ENCODE results near the gene SLC26A11.
A peak's percentile ranks its signal among the peaks of the same experiment; 100 is the strongest.
"Not testable (repeated sequence)": the region's sequence is repeated elsewhere in the genome, so short reads cannot be mapped to it uniquely, and the experiment has no call there.

Gene SLC26A11

DNA sequence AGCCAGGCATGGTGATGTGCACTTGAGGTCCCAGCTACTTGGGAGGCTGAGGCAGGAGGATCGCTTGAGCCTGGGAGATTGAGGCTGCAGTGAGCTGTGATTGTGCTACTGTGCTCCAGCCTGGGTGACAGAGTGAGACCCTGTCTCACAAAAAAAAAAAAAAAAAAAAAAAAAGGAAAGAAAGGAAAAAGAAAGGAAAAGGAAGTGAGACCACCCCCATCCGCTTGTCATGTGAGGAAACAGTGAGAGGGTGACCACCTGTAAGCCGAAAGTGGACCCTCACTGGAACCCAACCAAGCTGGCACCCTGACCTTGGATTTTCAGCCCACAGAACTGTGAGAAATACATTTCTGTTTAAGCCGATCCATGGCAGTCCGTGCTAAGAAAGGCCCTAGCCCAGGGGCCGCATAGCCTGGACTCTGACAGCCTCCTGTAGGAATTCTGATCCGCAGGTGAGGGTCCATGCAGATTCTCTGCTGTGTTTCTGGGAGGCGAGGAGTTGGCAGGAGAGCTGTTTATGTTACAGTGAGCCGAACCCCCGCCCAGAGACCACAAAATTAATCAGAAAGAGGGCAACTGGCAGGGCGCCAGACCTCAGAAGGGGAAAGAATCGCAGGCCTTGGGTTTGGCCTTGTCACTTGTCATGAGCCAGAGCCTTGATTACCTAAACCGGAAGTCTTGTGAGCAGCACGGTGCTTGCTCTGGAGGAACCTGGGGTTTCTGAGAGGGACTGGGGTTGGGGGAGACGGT, 1.0 kb upstream of the SLC26A11 start:
- peak; percentile 81 for DNase-seq

DNA sequence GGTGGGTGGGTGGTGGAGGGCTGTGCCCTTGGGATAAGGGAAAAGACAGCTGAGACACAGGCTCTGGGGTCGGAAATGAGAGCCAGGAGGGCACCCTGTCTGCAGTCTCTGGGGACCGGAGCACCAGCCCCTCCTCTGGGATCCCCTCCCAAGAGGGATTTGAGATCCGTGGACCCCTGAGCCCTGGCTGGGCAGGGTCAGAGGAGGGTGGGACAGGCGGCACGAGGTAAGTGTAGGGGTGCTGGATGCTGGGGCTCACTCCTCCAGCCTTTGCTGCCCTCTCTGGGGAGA, 519 bp upstream of the SLC26A11 start:
- no peak for DNase-seq

DNA sequence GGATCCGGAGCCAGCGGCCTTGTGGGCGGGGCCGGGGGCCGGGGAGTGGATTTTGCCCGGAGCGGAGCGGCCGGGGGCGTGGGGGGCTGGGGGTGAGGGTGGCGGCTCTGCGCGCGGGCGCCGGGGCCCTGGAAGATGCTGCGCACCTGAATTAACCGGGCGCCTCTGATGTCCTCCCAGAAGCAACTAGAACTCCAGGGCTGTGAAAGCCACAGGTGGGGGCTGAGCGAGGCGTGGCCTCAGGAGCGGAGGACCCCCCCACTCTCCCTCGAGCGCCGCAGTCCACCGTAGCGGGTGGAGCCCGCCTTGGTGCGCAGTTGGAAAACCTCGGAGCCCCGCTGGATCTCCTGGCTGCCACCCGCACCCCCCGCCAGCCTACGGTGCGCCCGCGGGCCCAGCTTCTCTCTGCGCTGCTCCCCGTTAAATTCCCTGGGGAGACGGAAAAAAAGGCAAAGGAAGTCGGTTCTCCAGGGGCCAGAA, 549 bp downstream of the SLC26A11 start:
- peak; percentile 48 for DNase-seq

DNA sequence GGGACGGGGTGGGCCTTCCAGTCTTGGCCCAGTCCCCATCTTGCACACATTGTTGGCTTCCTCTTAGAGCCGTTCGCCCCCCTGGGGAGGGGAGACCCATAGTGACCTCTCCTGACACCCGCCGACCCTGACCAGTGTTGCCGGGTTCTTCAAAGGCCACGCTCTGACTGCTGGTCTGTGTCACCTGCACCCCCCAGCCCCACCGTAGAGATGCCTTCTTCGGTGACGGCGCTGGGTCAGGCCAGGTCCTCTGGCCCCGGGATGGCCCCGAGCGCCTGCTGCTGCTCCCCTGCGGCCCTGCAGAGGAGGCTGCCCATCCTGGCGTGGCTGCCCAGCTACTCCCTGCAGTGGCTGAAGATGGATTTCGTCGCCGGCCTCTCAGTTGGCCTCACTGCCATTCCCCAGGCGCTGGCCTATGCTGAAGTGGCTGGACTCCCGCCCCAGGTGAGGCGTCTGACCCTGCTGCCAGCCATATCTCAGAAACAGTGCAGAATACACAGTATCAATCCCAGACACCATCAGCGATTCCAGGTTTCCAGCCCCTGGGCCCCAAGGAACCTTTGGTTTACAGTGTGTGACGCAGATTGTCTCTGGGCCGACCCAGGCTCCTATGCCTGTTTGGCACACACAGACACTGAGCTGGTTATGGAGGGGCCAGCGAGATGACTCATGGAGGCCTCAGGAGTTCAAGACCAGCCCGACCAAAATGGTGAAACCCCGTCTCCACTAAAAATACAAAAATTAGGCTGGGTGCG, 1.3 kb downstream of the SLC26A11 start:
- DNase-seq, result no peak

DNA sequence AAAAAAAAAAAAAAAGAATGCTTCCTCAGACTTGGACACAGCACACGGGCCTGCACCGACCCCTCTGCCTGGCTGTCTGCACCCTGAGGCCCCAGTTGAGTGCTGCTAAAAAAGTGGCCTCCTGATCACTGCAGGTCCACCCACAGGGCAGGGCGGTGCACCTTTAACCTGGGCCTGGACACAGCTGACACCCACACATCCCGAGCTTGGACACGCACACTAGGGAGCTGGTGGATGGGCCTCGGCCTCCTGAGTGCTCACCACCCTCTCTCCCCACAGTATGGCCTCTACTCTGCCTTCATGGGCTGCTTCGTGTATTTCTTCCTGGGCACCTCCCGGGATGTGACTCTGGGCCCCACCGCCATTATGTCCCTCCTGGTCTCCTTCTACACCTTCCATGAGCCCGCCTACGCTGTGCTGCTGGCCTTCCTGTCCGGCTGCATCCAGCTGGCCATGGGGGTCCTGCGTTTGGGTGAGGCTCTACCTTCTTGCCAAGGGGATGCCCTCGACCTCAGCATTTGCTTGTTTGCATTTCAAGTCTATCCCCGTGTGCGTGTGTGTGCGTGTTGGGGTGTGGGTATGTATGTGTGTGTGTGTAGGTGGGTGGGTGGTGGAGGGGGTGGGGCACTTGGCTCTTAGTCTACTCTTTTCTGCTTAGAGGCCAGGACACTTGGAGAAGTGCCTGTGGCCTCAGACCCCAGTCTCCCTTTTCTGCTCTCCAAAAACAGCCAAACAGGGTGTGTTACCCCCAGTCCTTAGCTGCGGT, 2.3 kb downstream of the SLC26A11 start:
- DNase-seq, result no peak

DNA sequence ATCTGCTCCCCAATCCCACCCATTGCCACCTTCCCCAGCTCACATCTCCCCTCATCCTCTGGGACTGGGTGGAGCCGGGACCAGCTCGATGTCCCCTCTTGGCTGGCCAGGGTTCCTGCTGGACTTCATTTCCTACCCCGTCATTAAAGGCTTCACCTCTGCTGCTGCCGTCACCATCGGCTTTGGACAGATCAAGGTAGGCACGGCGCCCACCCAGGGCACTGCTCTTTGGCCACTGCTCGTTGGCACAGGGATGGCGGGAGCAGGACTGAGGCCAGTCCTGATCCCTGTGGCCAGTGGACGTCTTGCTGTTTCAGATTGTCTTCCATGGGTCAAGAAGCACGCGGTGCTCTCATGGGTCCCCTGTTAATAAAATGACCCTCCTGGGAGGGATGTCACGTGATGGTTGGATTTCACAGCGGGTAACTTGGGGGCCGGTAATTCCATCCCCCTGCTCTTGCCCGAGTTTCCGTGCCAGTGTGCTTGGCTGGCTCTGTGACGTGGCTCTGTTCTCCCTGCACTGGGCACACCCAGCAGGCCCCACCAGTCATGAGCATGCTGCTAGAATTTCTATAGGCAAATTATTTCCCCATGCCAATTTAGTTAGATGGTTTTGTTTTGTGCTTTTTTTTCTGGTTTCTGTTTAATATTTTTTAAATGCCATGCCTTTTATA, 3.1 kb downstream of the SLC26A11 start:
- DNase-seq, result no peak

DNA sequence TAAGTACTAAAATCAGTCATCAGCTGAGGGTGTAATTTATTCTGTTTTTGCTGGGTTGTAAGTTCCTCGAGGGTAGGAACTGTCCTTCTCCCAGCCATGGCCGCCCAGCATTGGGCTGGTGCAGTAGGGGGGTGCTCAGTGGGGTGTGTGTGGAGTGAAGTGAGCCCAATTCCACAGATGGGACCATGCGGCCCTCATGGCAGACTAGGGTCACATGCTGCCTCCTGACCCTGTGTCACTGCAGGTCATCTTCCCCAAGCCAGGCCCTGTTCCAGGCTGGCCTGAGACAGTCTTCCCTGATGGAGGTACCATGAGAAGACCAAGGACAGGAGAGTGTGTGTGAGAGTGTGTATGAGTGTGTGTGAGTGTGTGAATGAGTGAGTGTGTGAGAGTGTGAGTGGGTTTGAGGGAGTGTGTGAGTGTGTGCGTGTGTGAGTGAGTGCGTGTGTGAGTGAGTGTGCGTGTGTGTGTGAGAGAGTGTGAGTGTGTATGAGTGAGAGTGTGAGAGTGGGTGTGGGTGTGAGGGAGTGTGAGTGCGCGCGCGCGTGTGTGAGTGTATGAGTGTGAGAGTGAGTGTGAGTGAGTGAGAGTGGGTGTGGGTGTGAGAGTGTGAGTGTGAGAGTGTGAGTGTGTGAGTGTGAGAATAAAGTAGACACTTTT, 3.7 kb downstream of the SLC26A11 start:
- no peak for DNase-seq

DNA sequence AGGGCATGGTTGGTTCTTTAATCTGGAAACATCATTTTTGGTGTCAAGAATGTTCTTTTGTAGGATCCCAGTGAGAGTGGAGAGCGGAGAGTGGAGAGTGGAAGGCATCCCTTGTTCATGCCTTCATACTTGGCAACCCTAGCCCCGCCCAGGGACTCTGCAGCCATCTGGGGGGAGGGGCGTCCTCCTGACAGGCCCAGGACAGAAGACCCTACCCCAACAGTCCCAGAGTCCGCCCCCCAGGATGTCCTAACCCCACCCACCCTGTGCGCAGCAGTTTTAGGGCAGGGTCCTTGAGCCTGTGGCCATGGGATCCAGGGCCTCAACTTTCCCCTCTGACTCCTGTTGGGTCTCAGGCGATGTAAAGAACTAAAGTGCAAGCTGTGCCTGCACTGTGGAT, 4.5 kb downstream of the SLC26A11 start:
- DNase-seq, result no peak

DNA sequence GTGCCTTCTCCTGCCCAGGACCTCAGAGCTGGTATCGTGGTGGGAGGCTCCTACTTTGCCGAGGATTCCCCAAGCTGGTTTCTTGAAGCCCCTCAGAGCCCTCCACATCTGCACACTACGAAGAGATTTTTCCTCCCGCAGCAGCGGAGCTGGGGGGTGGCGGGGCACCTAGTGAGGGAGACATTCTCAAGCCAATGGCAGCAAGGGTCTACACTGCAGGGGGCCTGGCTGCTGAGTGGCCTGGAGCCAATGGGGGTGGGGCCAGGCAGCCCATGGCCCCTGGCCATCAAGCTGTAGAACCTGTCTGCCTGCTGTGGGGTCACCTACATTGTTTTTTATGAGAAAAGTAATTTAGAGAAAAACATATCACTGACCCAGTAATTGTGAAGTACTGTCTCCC, 5.0 kb downstream of the SLC26A11 start:
- DNase-seq, result no peak

DNA sequence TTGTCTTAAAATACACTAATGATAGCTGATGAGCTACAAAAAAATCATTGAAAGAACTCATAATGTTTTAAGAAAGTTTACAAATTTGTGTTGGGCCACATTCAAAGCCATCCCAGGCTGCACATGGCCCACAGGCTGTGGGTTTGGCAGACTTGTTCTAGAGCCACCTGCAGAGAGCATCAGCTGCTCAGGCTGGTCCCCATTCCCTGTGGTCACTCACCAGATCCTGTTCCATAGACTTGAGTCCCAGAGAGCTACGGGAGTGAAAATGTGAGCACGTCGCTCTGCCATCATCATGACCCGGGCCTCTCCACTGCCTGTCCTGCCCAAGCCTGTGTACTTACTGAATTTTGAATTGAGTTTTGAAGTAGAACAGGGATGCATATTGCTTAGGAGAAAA, 6.9 kb downstream of the SLC26A11 start:
- no peak for DNase-seq

DNA sequence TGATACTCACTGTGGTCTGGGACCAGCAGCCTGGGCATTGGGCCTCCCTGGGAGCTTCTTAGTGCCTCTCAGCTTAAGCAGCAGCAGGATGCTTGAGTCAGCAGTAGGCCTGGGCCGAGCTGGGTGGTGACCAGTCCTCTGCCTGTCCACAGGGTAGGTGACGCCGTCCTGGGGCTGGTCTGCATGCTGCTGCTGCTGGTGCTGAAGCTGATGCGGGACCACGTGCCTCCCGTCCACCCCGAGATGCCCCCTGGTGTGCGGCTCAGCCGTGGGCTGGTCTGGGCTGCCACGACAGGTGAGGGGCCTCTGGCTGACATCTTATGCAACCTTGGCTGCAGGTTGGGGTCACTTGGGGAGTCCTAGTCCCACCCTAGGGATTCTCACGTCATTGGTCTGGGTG, 7.4 kb downstream of the SLC26A11 start:
- no peak for DNase-seq

DNA sequence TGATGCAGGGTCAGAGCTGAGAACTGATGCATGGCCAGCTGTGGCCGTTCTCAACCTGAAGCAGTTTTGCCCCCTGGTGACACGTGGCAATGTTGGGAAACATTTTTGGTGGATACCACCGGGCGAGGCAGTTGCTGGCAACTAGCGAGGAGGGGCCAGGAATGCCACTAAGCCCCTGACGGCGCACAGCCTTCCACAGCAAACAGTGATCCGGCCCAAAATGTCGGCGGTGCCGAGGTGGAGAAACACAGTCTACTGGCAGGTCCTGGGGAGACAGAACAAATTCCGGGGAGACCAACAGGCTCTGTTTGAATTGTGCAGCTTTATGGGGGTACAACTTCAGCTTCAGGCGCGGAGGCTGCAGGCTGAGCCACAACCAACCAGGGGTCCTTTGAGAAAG, 8.2 kb downstream of the SLC26A11 start:
- no peak for DNase-seq

DNA sequence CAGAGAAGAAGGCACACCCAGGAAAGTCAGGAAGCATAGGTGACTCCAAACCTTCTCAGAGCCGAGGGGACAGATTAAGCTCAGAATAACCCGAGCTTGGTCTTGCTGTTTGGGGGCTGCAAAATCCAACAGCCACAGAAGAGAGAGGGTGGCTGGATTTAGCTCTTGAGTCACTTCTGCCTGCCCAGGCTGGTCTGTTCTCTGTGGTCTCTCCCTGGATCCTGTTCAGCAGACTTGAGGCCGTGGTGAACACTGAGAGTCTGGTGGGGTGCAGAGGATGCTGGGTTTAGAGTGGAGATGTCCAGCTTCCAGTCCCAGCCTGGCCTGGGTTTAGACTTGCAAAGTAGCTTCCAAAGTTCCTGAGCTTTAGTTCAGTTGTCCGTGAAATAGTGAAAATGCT, 8.8 kb downstream of the SLC26A11 start:
- no peak for DNase-seq

DNA sequence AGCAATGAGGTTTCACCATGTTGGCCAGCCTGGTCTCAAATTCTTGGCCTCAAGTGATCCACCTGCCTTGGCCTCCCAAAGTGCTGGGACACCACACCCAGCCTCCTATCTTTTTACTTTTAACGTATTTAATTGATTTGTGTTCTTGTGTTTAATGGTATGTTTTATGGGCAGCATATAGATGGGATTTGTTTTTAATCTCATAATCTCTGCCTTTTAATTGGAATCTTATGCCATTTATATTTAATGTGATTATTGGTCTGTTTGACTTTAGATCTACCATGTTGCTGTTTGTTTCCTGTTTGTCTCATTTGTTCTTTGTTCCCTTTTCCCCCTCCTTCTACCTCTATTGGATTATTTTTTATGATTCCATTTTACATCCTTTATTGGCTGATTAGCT, 12.2 kb downstream of the SLC26A11 start:
- no peak for DNase-seq

DNA sequence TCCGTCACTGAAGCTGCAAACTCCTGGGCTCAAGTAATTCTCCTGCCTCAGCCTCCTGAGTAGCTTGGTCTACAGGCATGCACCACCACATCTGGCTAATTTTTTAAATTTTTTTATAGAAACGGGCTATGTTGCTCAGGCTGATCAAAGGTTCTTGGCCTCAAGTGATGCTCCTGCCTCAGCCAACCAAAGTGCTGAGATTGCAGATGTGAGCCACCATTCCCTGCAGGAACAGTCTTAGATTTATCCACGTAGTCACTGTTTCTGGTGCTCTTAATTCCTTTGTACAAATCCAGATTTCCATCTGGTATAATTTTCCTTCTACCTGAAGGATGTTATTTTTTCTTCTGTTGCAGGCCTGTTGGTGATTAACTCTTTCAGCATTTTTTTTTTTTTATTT, 13.0 kb downstream of the SLC26A11 start:
- DNase-seq, result no peak

DNA sequence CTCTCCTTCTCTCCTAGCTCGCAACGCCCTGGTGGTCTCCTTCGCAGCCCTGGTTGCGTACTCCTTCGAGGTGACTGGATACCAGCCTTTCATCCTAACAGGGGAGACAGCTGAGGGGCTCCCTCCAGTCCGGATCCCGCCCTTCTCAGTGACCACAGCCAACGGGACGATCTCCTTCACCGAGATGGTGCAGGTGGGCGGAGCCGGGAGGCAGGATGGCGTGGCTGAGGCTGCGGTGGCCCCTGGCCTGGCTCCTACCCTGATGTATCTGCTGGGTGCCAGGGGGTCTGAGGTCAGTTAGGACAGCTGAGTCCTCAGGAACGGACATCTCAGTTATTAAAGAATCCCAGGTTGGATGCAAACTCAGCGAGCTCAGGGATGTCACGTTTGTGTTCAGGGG, 16.7 kb downstream of the SLC26A11 start:
- no peak for DNase-seq

DNA sequence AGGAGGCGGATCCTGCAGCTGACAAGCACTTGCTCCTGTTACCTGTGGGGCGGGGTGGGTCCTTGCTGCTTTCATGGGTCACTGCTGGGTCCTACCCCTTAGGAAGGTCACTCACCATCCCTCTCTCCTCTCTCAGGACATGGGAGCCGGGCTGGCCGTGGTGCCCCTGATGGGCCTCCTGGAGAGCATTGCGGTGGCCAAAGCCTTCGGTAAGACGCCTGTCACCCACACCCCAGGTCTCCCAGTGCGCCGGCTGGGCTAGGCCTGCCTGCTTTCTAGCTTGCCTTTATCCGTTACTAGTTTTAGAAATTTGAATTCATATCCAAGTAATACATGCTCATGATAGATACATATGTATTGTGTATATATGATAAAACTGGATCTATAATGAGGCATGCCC, 17.2 kb downstream of the SLC26A11 start:
- DNase-seq, result no peak

DNA sequence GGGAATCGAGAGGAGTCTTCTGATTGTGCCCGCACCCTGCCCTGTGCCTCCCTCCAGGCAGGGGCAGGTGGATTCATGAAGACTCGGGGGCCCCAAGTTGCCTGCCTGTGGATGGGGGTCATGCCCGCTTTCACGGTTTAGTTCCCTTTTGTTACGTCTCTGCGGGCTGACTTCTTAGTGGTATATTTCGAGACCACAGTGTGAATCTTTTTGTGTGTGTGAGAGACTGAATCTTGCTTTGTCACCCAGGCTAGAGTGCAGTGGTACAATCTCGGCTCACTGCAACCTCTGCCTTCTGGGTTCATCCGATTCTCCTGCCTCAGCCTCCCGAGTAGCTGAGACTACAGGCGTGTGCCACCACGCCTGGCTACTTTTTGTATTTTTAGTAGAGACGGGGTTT, 22.3 kb downstream of the SLC26A11 start:
- no peak for DNase-seq

DNA sequence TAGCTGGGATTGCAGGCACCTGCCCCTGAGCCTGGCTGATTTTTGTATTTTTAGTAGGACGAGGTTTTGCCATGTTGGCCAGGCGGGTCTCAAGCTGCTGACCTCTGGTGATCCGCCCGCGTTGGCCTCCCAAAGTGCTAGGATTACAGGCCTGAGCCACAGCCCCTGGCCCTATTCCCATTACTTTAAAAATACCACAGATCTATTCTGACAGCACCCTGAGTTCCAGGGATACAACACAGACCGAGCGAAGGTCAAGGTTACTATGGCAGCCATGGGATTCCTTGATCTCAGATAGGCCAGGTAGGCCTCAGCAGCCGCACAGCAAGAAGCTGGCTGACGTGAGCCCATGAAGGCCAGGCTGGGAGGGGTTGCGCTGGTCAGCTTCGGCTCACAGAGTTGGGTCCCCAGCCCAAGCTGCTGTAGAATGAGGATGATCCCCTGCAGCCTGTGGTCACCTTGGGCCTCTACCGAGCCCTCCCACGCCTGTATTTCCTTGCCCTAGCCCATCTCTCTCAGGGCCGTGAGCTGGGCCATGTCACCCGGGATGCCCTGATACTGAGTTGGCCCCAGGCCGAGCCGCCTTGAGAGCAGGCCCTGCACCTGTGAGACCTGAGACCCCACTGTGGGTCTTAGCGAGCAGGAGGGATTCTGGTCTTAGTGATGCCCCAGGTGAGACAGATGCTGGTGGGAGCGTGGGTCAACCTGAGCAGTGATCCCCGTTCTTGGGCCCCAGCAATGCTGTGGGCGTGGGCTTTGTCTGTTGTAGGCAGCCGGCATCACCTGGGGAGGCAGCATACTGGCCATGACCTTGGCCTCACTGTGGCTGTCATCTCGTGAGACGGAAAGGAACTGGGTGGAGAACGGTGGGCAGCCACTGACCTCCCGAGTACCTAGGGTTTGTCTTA, 23.6 kb downstream of the SLC26A11 start:
- DNase-seq, result no peak

DNA sequence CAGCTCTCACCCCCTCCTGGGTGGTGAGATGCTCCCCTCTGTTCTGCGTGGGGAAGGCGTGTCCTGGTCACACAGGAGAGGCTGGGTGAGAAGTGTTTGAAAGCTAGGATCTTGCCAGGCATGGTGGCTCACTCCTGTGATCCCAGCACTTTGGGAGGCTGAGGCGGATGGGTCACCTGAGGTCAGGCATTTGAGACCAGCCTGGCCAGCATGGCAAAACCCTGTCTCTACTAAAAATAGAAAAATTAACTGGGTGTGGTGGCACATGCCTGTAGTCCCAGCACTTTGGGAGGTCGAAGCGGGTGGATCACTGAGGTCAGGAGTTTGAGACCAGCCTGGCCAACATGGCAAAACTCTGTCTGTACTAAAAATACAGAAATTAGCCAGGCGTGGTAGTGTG, 24.2 kb downstream of the SLC26A11 start:
- not testable (repeated sequence) for DNase-seq

DNA sequence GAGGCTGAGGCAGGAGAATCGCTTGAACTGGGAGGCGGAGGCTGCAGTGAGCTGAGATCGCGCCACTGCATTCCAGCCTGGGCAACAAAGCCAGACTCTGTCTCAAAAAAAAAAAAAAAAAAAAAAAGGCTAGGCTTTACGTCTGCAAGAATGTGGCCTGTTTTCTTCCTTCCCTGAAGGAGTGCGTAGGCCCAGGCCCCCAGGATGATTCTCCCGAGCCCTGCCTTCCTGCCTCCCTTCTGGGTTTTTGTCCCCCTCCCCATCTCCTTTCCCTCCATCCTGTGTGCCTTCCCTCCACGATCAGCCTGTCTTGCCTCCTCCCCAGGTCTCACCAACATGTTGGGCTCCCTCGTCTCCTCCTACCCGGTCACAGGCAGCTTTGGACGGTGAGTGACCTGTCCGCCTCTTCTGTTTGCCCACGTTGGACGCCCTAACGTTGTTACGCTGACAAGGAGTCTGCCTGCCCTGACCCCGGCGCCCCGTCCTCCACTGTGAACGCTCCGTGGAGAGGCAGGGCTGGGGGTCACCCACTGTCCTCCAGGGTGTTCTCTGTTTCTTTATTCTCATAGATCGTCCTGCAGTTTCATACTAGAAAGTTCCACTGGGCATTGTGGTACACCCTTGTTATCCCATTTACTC, 24.8 kb downstream of the SLC26A11 start:
- no peak for DNase-seq
